GM12878 (cell line): ENCODE data around the gene PDS5A. TPM values are rescaled to one million over a fixed set of nuclear protein-coding genes. Genes with fewer than 3 reads are reported as not detected.
A peak's percentile ranks its signal among the peaks of the same experiment; 100 is the strongest.

Experiments used
- ATAC-seq: fragments of 200-7000 bp; cut with Tn5 transposase; 3 replicates; pipeline ENCODE4 v1.9.1; 2020; ENCODE audit warnings: mild to moderate bottlenecking, moderate library complexity
- BruUV-seq: library from RNA; stranded (reverse); fragments of 400-500 nt; replicated peaks from 2 replicates; lab custom pipeline; 2021; lab: Mats Ljungman, UMichigan
- CTCF ChIA-PET: fragments of 300-600 bp; sonication (Branson Sonifier 250); formaldehyde crosslinking; extraction: SDS; loops from one replicate; lab custom pipeline; 2021; ENCODE audit warnings: inconsistent platforms; lab: Yijun Ruan, JAX
- POLR2A ChIA-PET: fragments of 350-600 bp; formaldehyde crosslinking; extraction: SDS; loops from one replicate; lab custom pipeline; 2021; ENCODE audit warnings: inconsistent platforms; lab: Charles Lee
- RAD21 ChIA-PET: fragments of 300-600 bp; sonication (Branson Sonifier 250); formaldehyde crosslinking; loops from one replicate; lab custom pipeline; 2023; ENCODE audit warnings: antibody characterized with exemption; ENCODE audit not compliant: unreplicated experiment; lab: Charles Lee
- SMC1A ChIA-PET: fragments of 300-600 bp; sonication (Branson Sonifier 250); formaldehyde crosslinking; loops from one replicate; lab custom pipeline; 2023; ENCODE audit not compliant: unreplicated experiment, uncharacterized antibody; lab: Charles Lee
- DNase-seq: peaks from one replicate; pipeline ENCODE4 v3.0.0-alpha.2; 2011; ENCODE audit warnings: low read depth, low spot score
- FAIRE-seq: peaks from 3 replicates; lab custom pipeline; 2011; peaks lifted over from hg19 to GRCh38; lab: Jason Lieb, UNC
- H2AFZ ChIP-seq: 2 replicates; pipeline ENCODE4 v1.6.0; 2011; ENCODE audit warnings: low read depth, low read length, control low read depth; ENCODE audit not compliant: control insufficient read depth
- H3K27ac ChIP-seq: 2 replicates; pipeline ENCODE4 v1.5.1; 2011; ENCODE audit warnings: control low read depth; ENCODE audit not compliant: control insufficient read depth, insufficient read depth
- H3K27me3 ChIP-seq, 2 experiments: replicated peaks in 1 of 2; 2 replicates each; pipeline versions ENCODE4 v1.6.0 to v1.6.1; 2011; ENCODE audit warnings: low read length in 1 of 2; ENCODE audit not compliant: control insufficient read depth in 2 of 2, insufficient read depth in 2 of 2
- H3K36me3 ChIP-seq, 2 experiments: 2 replicates each; pipeline ENCODE4 v1.5.1; 2011; ENCODE audit warnings: low read length in 1 of 2; ENCODE audit not compliant: control insufficient read depth in 2 of 2, insufficient read depth in 2 of 2
- H3K4me1 ChIP-seq: 2 replicates; pipeline ENCODE4 v1.6.1; 2011; ENCODE audit warnings: mild to moderate bottlenecking, low read length, moderate library complexity, mixed read lengths; ENCODE audit not compliant: control insufficient read depth, insufficient read depth
- H3K4me2 ChIP-seq: 2 replicates; pipeline ENCODE4 v1.6.0; 2011; ENCODE audit warnings: control low read depth; ENCODE audit not compliant: control insufficient read depth, insufficient read depth
- H3K4me3 ChIP-seq: fragments of 200-600 bp; sonication (generic); 2 replicates; pipeline ENCODE4 v1.5.1; 2016
- H3K79me2 ChIP-seq: 2 replicates; pipeline ENCODE4 v1.6.0; 2011; ENCODE audit warnings: low read length; ENCODE audit not compliant: control insufficient read depth, insufficient read depth
- H3K9ac ChIP-seq: 2 replicates; pipeline ENCODE4 v1.8.0; 2011; ENCODE audit warnings: low read length, control low read depth, mixed read lengths; ENCODE audit not compliant: control insufficient read depth, insufficient read depth
- H3K9me3 ChIP-seq: replicated peaks from 3 replicates; pipeline ENCODE4 v1.5.1; 2011; ENCODE audit warnings: mild to moderate bottlenecking, low read length; ENCODE audit not compliant: control insufficient read depth, insufficient read depth
- H4K20me1 ChIP-seq: 2 replicates; pipeline ENCODE4 v1.6.0; 2011; ENCODE audit not compliant: control insufficient read depth, insufficient read depth
- BCL11A ChIP-seq: IDR thresholded peaks from 2 replicates; pipeline ENCODE4 v1.6.1; 2011; ENCODE audit warnings: low read depth, low read length
- E4F1 ChIP-seq: fragments of 450-650 bp; IDR thresholded peaks from 2 replicates; pipeline ENCODE4 v1.6.1; 2018; ENCODE audit warnings: borderline replicate concordance, mild to moderate bottlenecking; ENCODE audit not compliant: partially characterized antibody
- NRF1 ChIP-seq: conservative IDR thresholded peaks from 2 replicates; pipeline ENCODE4 v1.6.1; 2011; ENCODE audit warnings: mild to moderate bottlenecking, low read depth, low read length, improper control_type of control experiment
- PKNOX1 ChIP-seq: fragments of 450-650 bp; IDR thresholded peaks from 2 replicates; pipeline ENCODE4 v1.6.1; 2016; ENCODE audit warnings: mild to moderate bottlenecking
- POLR2AphosphoS5 ChIP-seq: IDR thresholded peaks from 2 replicates; pipeline ENCODE4 v1.6.1; 2011; ENCODE audit warnings: mild to moderate bottlenecking, low read length, inconsistent platforms
- RELA ChIP-seq: fragments of 450-650 bp; IDR thresholded peaks from 2 replicates; pipeline ENCODE4 v1.8.0; 2014; ENCODE audit warnings: borderline replicate concordance; ENCODE audit not compliant: partially characterized antibody
- SKIL ChIP-seq: fragments of 450-650 bp; IDR thresholded peaks from 2 replicates; pipeline ENCODE4 v1.6.1; 2017; ENCODE audit warnings: mild to moderate bottlenecking, low read depth, inconsistent platforms; ENCODE audit not compliant: poor library complexity, severe bottlenecking
- SMC3 ChIP-seq: IDR thresholded peaks from 2 replicates; pipeline ENCODE4 v1.6.1; 2011; ENCODE audit warnings: low read length, improper control_type of control experiment, borderline replicate concordance
- ZBTB4 ChIP-seq: fragments of 450-650 bp; formaldehyde crosslinking; IDR thresholded peaks from 2 replicates; pipeline ENCODE4 v1.4.0; 2022; ENCODE audit warnings: mild to moderate bottlenecking, moderate library complexity
- WGBS: methylation state at CpG from one replicate; pipeline ENCODE4 v1.1.6; 2016; ENCODE audit warnings: low lambda C conversion rate; ENCODE audit not compliant: insufficient replicate concordance, insufficient coverage; ENCODE audit errors: missing lambda C conversion rate; 5-methylcytosine and 5-hydroxymethylcytosine counted together
- in situ Hi-C: fragments of 300-500 bp; cut with MboI; formaldehyde crosslinking; loops from 9 replicates; pipeline ENCODE4 v1.14.3; 2018; ENCODE audit warnings: mixed read lengths
- intact Hi-C: fragments of 100-400 bp; cut with micrococcal nuclease; formaldehyde crosslinking; loops from one replicate; pipeline ENCODE4 v1.14.2; 2022; ENCODE audit not compliant: unreplicated experiment
- polyA plus RNA-seq, 11 experiments: library from polyadenylated mRNA; depleted of rRNA in 4 of 11; unstranded in 6 of 11; stranded (reverse) in 5 of 11; fragments of >200 nt; fragmentation: Nextera tagmentation in 4 of 11; fragmentation: Illumina TruSeq in 1 of 11; extraction: Ambion mirVana in 4 of 11; extraction: Trizol in 1 of 11; gene quantifications; 1 replicate in 1 of 11; 2 replicates in 10 of 11; pipeline versions ENCODE4 v1.2.1 to v1.2.3, GENCODE V29; 2011 to 2016; ENCODE audit warnings: inconsistent platforms in 2 of 11, missing spikeins in 2 of 11, low read depth in 1 of 11
- total RNA-seq, 4 experiments: library from RNA; depleted of rRNA in 3 of 4; stranded (reverse); fragments of >200 nt in 3 of 4; fragmentation: Illumina TruSeq in 1 of 4; extraction: Trizol in 1 of 4; gene quantifications; 2 replicates each; pipeline versions ENCODE4 v1.2.1 to v1.2.3, GENCODE V29; 2013 to 2021

Gene PDS5A
- total and polyA plus RNA-seq, 10 of the 15 experiments (the other 5 are each of a cell fraction or from before 2014, with no cell fraction given), result 13.7 to 69.7 (median 52.3) TPM

- TF ChIP-seq ZBTB4 (CRISPR knock-in tag), result no peak
- TF ChIP-seq PKNOX1, result no peak
- TF ChIP-seq POLR2AphosphoS5, result no peak
Measured at GRCh38 chr4:39976945-39977488, 694 bp downstream of the PDS5A start (continued).

- intact Hi-C loops (loop anchor here (1.0 to 10.0 kb wide), 8 partner anchors 46 to 508 kb away; partner anchors contain the start of genes SMIM14, UBE2K and UGDH), in situ Hi-C loops (no loop called here)
- peaks cover 63% of the 10 kb centered on the region for H3K79me2 ChIP-seq
- peak overlapping the region; percentile 78 for H3K4me2 ChIP-seq
- DNase-seq, result no peak
- ChIA-PET POLR2A (interaction anchor here (0.6 to 1.6 kb wide), 2 partner anchors 279 to 296 kb away, joined by 3 to 7 read pairs; partner anchors contain the start of gene UBE2K), RAD21 (interaction anchor here (0.8 to 2.4 kb wide), 14 partner anchors 12 to 510 kb away, joined by 3 to 19 read pairs (median 4); partner anchors contain the start of genes UBE2K and UGDH), SMC1A (interaction anchor here (0.7 to 2.8 kb wide), 20 partner anchors 16 to 507 kb away, joined by 3 to 14 read pairs (median 4); partner anchors contain the start of gene UBE2K), CTCF (interaction anchor here (0.8 to 3.6 kb wide), 19 partner anchors 9 to 507 kb away, joined by 3 to 30 read pairs (median 4); partner anchors contain the start of gene UBE2K)
- H3K4me1 ChIP-seq, result peaks cover 6% of the 10 kb centered on the region
- peak overlapping the region; percentile 95 for H3K27ac ChIP-seq
- under 1% methylated on average over 37 of the region's 41 CpGs for WGBS
- H3K27me3 ChIP-seq, result no peaks in the 10 kb centered on the region
- ATAC-seq, result peak; percentile 76
- peaks cover 3% of the 10 kb centered on the region; the same call in 1 of the 2 replicates for H4K20me1 ChIP-seq
- H3K9ac ChIP-seq, result peak overlapping the region; percentile 98
- H3K9me3 ChIP-seq, result no peaks in the 10 kb centered on the region; the same call in 2 of the 3 replicates
- peak overlapping the region; percentile 79 for H2AFZ ChIP-seq
- peaks cover 2 to 12% of the 10 kb centered on the region in 2 experiments; a peak in 3 of 4 replicates for H3K36me3 ChIP-seq
- BruUV-seq, result no TSS peak
- FAIRE-seq, result peak; percentile 94
- H3K4me3 ChIP-seq, result peak overlapping the region; percentile 93
- TF ChIP-seq BCL11A, result no peak
- TF ChIP-seq NRF1, result no peak
- TF ChIP-seq RELA, result no peak
- TF ChIP-seq SMC3, result peak; percentile 73; the same call in 1 of the 2 replicates
- no peak for TF ChIP-seq E4F1
- peak; percentile 23 for TF ChIP-seq SKIL
Measured at GRCh38 chr4:39976141-39976944, 1.4 kb downstream of the PDS5A start.
